NT2/D1 (cell line): ENCODE results near the gene PRR20G.

Experiments
- DNase-seq: peaks from one replicate; pipeline ENCODE4 v3.0.0-alpha.2; 2011; ENCODE audit warnings: low read depth, low spot score
- H3K27me3 ChIP-seq: 2 replicates; pipeline ENCODE4 v1.6.0; 2011; ENCODE audit warnings: mild to moderate bottlenecking; ENCODE audit not compliant: insufficient read length, insufficient read depth
- H3K36me3 ChIP-seq: 2 replicates; pipeline ENCODE4 v1.6.1; 2011; ENCODE audit warnings: mild to moderate bottlenecking, low read length, mixed read lengths; ENCODE audit not compliant: insufficient read depth, insufficient read length
- H3K4me1 ChIP-seq: 2 replicates; pipeline ENCODE4 v1.5.1; 2011; ENCODE audit not compliant: insufficient read depth, insufficient read length
- H3K4me3 ChIP-seq: 2 replicates; pipeline ENCODE4 v1.5.1; 2011; ENCODE audit warnings: low read depth; ENCODE audit not compliant: insufficient read length
- H3K9ac ChIP-seq: 2 replicates; pipeline ENCODE4 v1.6.0; 2011; ENCODE audit warnings: low read depth; ENCODE audit not compliant: insufficient read length
- H3K9me3 ChIP-seq: 2 replicates; pipeline ENCODE4 v1.5.1; 2011; ENCODE audit warnings: mild to moderate bottlenecking, low read length; ENCODE audit not compliant: insufficient read depth
- SUZ12 ChIP-seq: IDR thresholded peaks from 2 replicates; pipeline ENCODE4 v1.6.1; 2011; ENCODE audit not compliant: insufficient read length, insufficient read depth; ENCODE audit errors: extremely low read depth
- YY1 ChIP-seq: IDR thresholded peaks from 2 replicates; pipeline ENCODE4 v1.6.1; 2011; ENCODE audit not compliant: insufficient read length, insufficient read depth
- ZNF274 ChIP-seq: IDR thresholded peaks from 2 replicates; pipeline ENCODE4 v1.6.1; 2011; ENCODE audit warnings: mild to moderate bottlenecking, low read depth, low read length

The PRR20G gene

DNA sequence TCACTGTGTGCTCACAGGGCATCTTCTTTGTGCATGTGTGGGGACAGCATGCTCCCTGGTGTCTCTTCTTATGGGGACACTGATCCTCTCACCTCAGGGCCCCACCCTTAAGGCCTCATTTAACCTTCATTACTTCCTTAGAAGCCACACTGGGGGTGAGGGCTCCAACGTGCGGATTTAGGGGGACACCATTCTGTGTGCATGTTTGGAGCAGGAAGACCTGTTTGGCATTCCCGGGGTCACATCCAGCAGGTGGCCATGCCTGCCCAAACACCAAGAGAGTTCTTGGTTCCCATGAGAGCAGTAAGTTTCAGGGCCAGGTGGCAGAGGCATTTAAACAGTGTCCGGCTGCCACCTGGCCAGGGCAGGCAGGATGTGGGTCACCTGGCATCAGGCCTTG lies 24.8 kb downstream of the PRR20G start:
- no peak overlapping the region for H3K9ac ChIP-seq
- H3K9me3 ChIP-seq, result no peaks in the 10 kb centered on the region
- no peaks in the 10 kb centered on the region for H3K27me3 ChIP-seq
- TF ChIP-seq ZNF274 (no peak), SUZ12 (no peak), YY1 (no peak)
- no peaks in the 10 kb centered on the region for H3K36me3 ChIP-seq
- H3K4me1 ChIP-seq, result no peaks in the 10 kb centered on the region
- H3K4me3 ChIP-seq, result no peak overlapping the region
- DNase-seq, result no peak

DNA sequence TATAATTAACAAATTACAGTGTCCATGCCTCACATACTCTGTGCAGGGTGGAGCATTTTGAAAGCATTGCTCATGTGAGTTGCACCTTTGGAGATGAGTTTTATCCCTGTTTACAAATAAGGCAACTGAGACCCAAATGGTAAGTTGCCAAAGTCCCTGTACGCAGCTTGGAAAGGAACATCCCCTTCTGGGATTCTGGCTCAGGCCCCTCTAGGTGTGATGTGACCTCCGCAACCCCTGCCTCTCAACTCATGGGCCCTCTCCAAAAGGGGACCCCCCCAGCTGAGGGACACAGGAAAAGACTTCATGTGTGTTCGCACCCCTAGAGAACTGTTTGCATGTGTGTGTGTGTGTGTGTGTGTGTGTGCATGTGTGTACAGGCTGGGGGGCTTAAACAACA lies 25.3 kb downstream of the PRR20G start:
- no peak for DNase-seq
- TF ChIP-seq SUZ12 (no peak), ZNF274 (no peak), YY1 (no peak)
- no peaks in the 10 kb centered on the region for H3K9me3 ChIP-seq
- H3K4me1 ChIP-seq, result no peaks in the 10 kb centered on the region
- H3K4me3 ChIP-seq, result no peak overlapping the region
- no peaks in the 10 kb centered on the region for H3K36me3 ChIP-seq
- no peaks in the 10 kb centered on the region for H3K27me3 ChIP-seq
- no peak overlapping the region for H3K9ac ChIP-seq

GRCh38 chr3:127261925-127262324 lies 25.9 kb downstream of the PRR20G start:
- Histone ChIP-seq H3K9ac (no peak overlapping the region), H3K27me3 (no peaks in the 10 kb centered on the region), H3K4me3 (no peak overlapping the region), H3K36me3 (no peaks in the 10 kb centered on the region), H3K4me1 (no peaks in the 10 kb centered on the region), H3K9me3 (no peaks in the 10 kb centered on the region; the same call in 1 of the 2 replicates)
- DNase-seq, result no peak
- TF ChIP-seq YY1 (no peak), ZNF274 (no peak)

- no peaks in the 10 kb centered on the region for H3K27me3 ChIP-seq
- no peak for DNase-seq
- H3K4me1 ChIP-seq, result no peaks in the 10 kb centered on the region
- no peak overlapping the region for H3K9ac ChIP-seq
- H3K4me3 ChIP-seq, result no peak overlapping the region
- no peaks in the 10 kb centered on the region; the same call in 1 of the 2 replicates for H3K9me3 ChIP-seq
- H3K36me3 ChIP-seq, result no peaks in the 10 kb centered on the region
- no peak for TF ChIP-seq ZNF274
- no peak for TF ChIP-seq YY1
- no peak for TF ChIP-seq SUZ12
These were observed 26.9 kb downstream of the PRR20G start for GRCh38 chr3:127260826-127261555.

- no peaks in the 10 kb centered on the region for H3K4me1 ChIP-seq
- H3K36me3 ChIP-seq, result no peaks in the 10 kb centered on the region
- no peak overlapping the region for H3K9ac ChIP-seq
- no peaks in the 10 kb centered on the region for H3K27me3 ChIP-seq
- H3K9me3 ChIP-seq, result no peaks in the 10 kb centered on the region; the same call in 1 of the 2 replicates
- H3K4me3 ChIP-seq, result no peak overlapping the region
- DNase-seq, result no peak
- TF ChIP-seq ZNF274 (no peak), SUZ12 (no peak), YY1 (no peak)
These were observed 27.4 kb downstream of the PRR20G start for GRCh38 chr3:127260416-127260815.

DNA sequence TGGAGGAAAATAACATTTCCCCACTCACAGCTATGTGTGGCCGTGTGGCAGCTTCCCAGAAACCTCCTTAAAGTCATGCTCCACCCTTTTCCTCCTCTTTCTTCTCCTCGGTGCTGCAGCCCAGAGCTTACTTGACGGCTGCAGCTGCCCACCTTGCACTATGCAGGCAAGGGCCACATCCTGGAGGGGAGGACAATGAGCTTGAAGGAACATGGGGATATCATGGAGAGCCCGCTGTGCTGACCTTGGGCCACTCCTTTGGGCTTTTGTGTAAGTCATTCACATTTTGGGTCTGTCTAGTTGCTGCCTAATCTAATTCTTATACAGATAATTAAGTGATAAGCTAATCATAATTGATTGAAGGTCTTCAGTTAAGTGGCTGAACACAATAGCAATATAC lies 28.0 kb downstream of the PRR20G start:
- Histone ChIP-seq H3K36me3 (no peaks in the 10 kb centered on the region), H3K4me1 (no peaks in the 10 kb centered on the region), H3K27me3 (no peaks in the 10 kb centered on the region), H3K4me3 (no peak overlapping the region), H3K9ac (no peak overlapping the region), H3K9me3 (no peaks in the 10 kb centered on the region; the same call in 1 of the 2 replicates)
- TF ChIP-seq YY1 (no peak), SUZ12 (no peak), ZNF274 (no peak)
- DNase-seq, result no peak

GRCh38 chr3:127258733-127259132 lies 29.1 kb downstream of the PRR20G start:
- no peaks in the 10 kb centered on the region for H3K27me3 ChIP-seq
- DNase-seq, result no peak
- TF ChIP-seq ZNF274 (no peak), SUZ12 (no peak), YY1 (no peak)
- no peaks in the 10 kb centered on the region; the same call in 1 of the 2 replicates for H3K9me3 ChIP-seq
- no peaks in the 10 kb centered on the region for H3K4me1 ChIP-seq
- no peaks in the 10 kb centered on the region for H3K36me3 ChIP-seq
- H3K4me3 ChIP-seq, result no peak overlapping the region
- H3K9ac ChIP-seq, result no peak overlapping the region
